K562 (cell line): ENCODE results near the gene GATA1. TPM values are rescaled to one million over a fixed set of nuclear protein-coding genes. Genes with fewer than 3 reads are reported as not detected.

ENCODE experiments used
- BCL6 ChIP-seq: fragments of 250-450 bp; sonication (Bioruptor Pico); IDR thresholded peaks from 2 replicates; pipeline ENCODE4 v1.4.0; 2020
- BRF1 ChIP-seq: IDR thresholded peaks from 3 replicates; pipeline ENCODE4 v1.6.1; 2011; ENCODE audit warnings: borderline replicate concordance, mild to moderate bottlenecking; ENCODE audit not compliant: insufficient read length; ENCODE audit errors: extremely low read depth
- CBX5 ChIP-seq: IDR thresholded peaks from 2 replicates; pipeline ENCODE4 v1.6.1; 2014; ENCODE audit warnings: low read depth, borderline replicate concordance
- DMBX1 ChIP-seq: fragments of 250-450 bp; sonication (Bioruptor Pico); IDR thresholded peaks from 2 replicates; pipeline ENCODE4 v1.8.0; 2022; ENCODE audit warnings: inconsistent platforms, mild to moderate bottlenecking, moderate library complexity, borderline replicate concordance
- FOS ChIP-seq: IDR thresholded peaks from 3 replicates; pipeline ENCODE4 v1.6.1; 2011; ENCODE audit not compliant: insufficient read length; ENCODE audit errors: extremely low read depth
- FOSL1 ChIP-seq: fragments of 200-800 bp; sonication (Bioruptor generic); conservative IDR thresholded peaks from 2 replicates; pipeline ENCODE4 v1.6.1; 2016; ENCODE audit warnings: missing genetic modification characterization, missing compliant biosample characterization
- FOXJ2 ChIP-seq: fragments of 200-800 bp; sonication (Bioruptor generic); IDR thresholded peaks from 2 replicates; pipeline ENCODE4 v1.6.1; 2016; ENCODE audit warnings: missing genetic modification characterization, missing compliant biosample characterization
- FOXK2 ChIP-seq, 2 experiments: fragments of 450-650 bp; IDR thresholded peaks in 1 of 2; conservative IDR thresholded peaks in 1 of 2; 2 replicates each; pipeline ENCODE4 v1.6.1; 2016; ENCODE audit warnings: low read depth in 2 of 2, mild to moderate bottlenecking in 1 of 2
- GABPB1 ChIP-seq: sonication (generic); formaldehyde crosslinking; IDR thresholded peaks from 2 replicates; pipeline ENCODE4 v1.8.0; 2022; ENCODE audit warnings: mild to moderate bottlenecking, missing genetic modification reagents
- HDAC2 ChIP-seq: fragments of 450-650 bp; IDR thresholded peaks from 2 replicates; pipeline ENCODE4 v1.6.1; 2016; ENCODE audit warnings: mild to moderate bottlenecking
- JUNB ChIP-seq: fragments of 450-650 bp; formaldehyde crosslinking; conservative IDR thresholded peaks from 2 replicates; pipeline ENCODE4 v1.4.0; 2020; ENCODE audit warnings: mild to moderate bottlenecking
- LARP7 ChIP-seq: fragments of 450-650 bp; IDR thresholded peaks from 2 replicates; pipeline ENCODE4 v1.6.1; 2016
- MAFG ChIP-seq: fragments of 450-650 bp; conservative IDR thresholded peaks from 2 replicates; pipeline ENCODE4 v1.6.1; 2016; ENCODE audit warnings: missing genetic modification characterization, missing compliant biosample characterization
- MTA1 ChIP-seq: fragments of 450-650 bp; IDR thresholded peaks from 2 replicates; pipeline ENCODE4 v1.6.1; 2017; ENCODE audit warnings: borderline replicate concordance
- NBN ChIP-seq: fragments of 450-650 bp; IDR thresholded peaks from 2 replicates; pipeline ENCODE4 v1.6.1; 2016; ENCODE audit warnings: low read depth, mild to moderate bottlenecking
- PTRF ChIP-seq: fragments of 450-650 bp; IDR thresholded peaks from 2 replicates; pipeline ENCODE4 v1.6.1; 2016; ENCODE audit warnings: mild to moderate bottlenecking, missing genetic modification characterization, missing compliant biosample characterization
- SRSF7 ChIP-seq: fragments of 200-400 bp; formaldehyde crosslinking; optimal IDR thresholded peaks from 2 replicates; pipeline ENCODE3; 2017; ENCODE audit warnings: mild to moderate bottlenecking, low read depth, low read length
- TCF7 ChIP-seq: sonication (generic); IDR thresholded peaks from 2 replicates; pipeline ENCODE4 v1.6.1; 2016; ENCODE audit warnings: antibody characterized with exemption, borderline replicate concordance
- TEAD1 ChIP-seq, 2 experiments: fragments of 450-650 bp in 1 of 2; sonication (generic) in 1 of 2; formaldehyde crosslinking; IDR thresholded peaks; 2 replicates each; pipeline versions ENCODE4 v1.4.0 to v1.8.0; 2020 to 2022; ENCODE audit warnings: mild to moderate bottlenecking in 2 of 2, missing genetic modification reagents in 1 of 2
- TGIF2 ChIP-seq: sonication (generic); formaldehyde crosslinking; IDR thresholded peaks from 2 replicates; pipeline ENCODE4 v1.8.1; 2022; ENCODE audit warnings: mild to moderate bottlenecking, missing genetic modification reagents, moderate library complexity
- XRCC3 ChIP-seq: fragments of 450-650 bp; IDR thresholded peaks from 2 replicates; pipeline ENCODE4 v1.6.1; 2017; ENCODE audit warnings: mild to moderate bottlenecking, moderate library complexity
- ZNF12 ChIP-seq: sonication (generic); formaldehyde crosslinking; IDR thresholded peaks from 2 replicates; pipeline ENCODE4 v1.4.0; 2020; ENCODE audit warnings: mild to moderate bottlenecking, missing genetic modification reagents
- ZNF507 ChIP-seq: conservative IDR thresholded peaks from 2 replicates; pipeline ENCODE4 v1.6.1; 2017; ENCODE audit warnings: missing genetic modification characterization, missing compliant biosample characterization
- ZNF766 ChIP-seq: fragments of 200-800 bp; sonication (Bioruptor generic); conservative IDR thresholded peaks from 2 replicates; pipeline ENCODE4 v1.6.1; 2016; ENCODE audit warnings: missing genetic modification characterization, missing compliant biosample characterization
- ZNF778 ChIP-seq: fragments of 450-650 bp; formaldehyde crosslinking; IDR thresholded peaks from 2 replicates; pipeline ENCODE4 v1.4.0; 2020; ENCODE audit warnings: mild to moderate bottlenecking, moderate library complexity
- polyA plus RNA-seq, 8 experiments: library from polyadenylated mRNA; depleted of rRNA in 4 of 8; stranded (reverse) in 5 of 8; unstranded in 3 of 8; fragments of >200 nt; fragmentation: Nextera tagmentation in 2 of 8; fragmentation: Illumina TruSeq in 1 of 8; extraction: Ambion mirVana in 2 of 8; extraction: Trizol in 1 of 8; gene quantifications; 2 replicates each; pipeline versions ENCODE4 v1.2.1 to v1.2.3, GENCODE V29; 2011 to 2014; ENCODE audit warnings: inconsistent platforms in 1 of 8, missing spikeins in 1 of 8
- total RNA-seq, 7 experiments: library from RNA; depleted of rRNA in 6 of 7; stranded (reverse); fragments of >200 nt in 6 of 7; fragmentation: Illumina TruSeq in 2 of 7; extraction: Trizol in 2 of 7; gene quantifications; 2 replicates each; pipeline versions ENCODE4 v1.2.1 to v1.2.3, GENCODE V29; 2011 to 2021; ENCODE audit warnings: low replicate concordance in 1 of 7
- TF ChIP-seq, protein P1 (sequence below): fragments of 250-450 bp; sonication (Bioruptor Pico); IDR thresholded peaks from 2 replicates; pipeline ENCODE4 v1.4.0; 2020; ENCODE audit warnings: borderline replicate concordance
- TF ChIP-seq, protein P2 (sequence below): fragments of 450-650 bp; IDR thresholded peaks from 2 replicates; pipeline ENCODE4 v1.6.1; 2018; ENCODE audit warnings: mild to moderate bottlenecking, low read depth; ENCODE audit not compliant: partially characterized antibody
- TF ChIP-seq, protein P3 (sequence below): fragments of 450-650 bp; IDR thresholded peaks from 2 replicates; pipeline ENCODE4 v1.6.1; 2016; ENCODE audit warnings: mild to moderate bottlenecking

The GATA1 gene
- total and polyA plus RNA-seq, 9 of the 15 experiments (the other 6 are each of a cell fraction or from before 2014, with no cell fraction given) = 11.9 to 291 (median 116) TPM

DNA sequence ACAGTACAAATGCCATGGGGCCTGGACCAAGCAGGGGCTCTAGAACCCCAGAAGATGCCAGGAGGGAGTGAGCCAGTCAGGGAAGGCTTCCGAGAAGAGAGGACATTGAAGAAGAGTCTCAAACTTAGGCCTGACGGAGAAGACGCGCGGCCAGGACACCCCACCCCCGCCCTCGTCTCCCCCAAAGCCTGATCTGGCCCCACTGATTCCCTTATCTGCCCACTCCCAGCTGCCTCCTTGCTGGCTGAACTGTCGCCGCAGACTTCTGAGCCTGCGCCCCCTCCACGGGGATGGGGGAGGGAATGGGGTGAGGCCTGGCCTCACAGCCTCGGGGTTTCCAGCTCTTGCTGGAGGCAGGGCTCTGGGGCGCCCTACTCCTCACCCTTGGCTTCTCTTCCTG lies 3.6 kb upstream of the GATA1 start (continued):
- TF ChIP-seq NBN (peak; percentile 66), BRF1 (no peak), BCL6 (CRISPR knock-in tag) (no peak), DMBX1 (CRISPR knock-in tag) (no peak; the same call in none of the 2 replicates), ZNF12 (CRISPR knock-in tag) (no peak), TCF7 (peak; percentile 84; the same call in 1 of the 2 replicates), ZNF507 (tag) (no peak), MTA1 (no peak), GABPB1 (CRISPR knock-in tag) (peak; percentile 63), SRSF7 (no peak), FOS (no peak), FOXK2 (conservative IDR thresholded peaks at IDR 0.05 in 1 of 2, IDR thresholded peaks at IDR 0.05 in 1 of 2; ENCODE audit: low read depth in 2 of 2) (no peak), JUNB (CRISPR knock-in tag) (no peak), CBX5 (peak; percentile 64; the same call in 1 of the 2 replicates), TGIF2 (CRISPR knock-in tag) (no peak), ZNF778 (CRISPR knock-in tag) (no peak), HDAC2 (peak; percentile 92), FOSL1 (peak; percentile 40), TEAD1 (CRISPR knock-in tag; IDR thresholded peaks at IDR 0.05) (0 out of 4 replicates have a peak, but pooled peaks of 1 of the 2 experiments have one; percentile 30), FOXJ2 (no peak), PTRF (no peak), ZNF766 (peak; percentile 83), XRCC3 (no peak), MAFG (no peak), LARP7 (no peak)
- TF ChIP-seq, protein P1, sequence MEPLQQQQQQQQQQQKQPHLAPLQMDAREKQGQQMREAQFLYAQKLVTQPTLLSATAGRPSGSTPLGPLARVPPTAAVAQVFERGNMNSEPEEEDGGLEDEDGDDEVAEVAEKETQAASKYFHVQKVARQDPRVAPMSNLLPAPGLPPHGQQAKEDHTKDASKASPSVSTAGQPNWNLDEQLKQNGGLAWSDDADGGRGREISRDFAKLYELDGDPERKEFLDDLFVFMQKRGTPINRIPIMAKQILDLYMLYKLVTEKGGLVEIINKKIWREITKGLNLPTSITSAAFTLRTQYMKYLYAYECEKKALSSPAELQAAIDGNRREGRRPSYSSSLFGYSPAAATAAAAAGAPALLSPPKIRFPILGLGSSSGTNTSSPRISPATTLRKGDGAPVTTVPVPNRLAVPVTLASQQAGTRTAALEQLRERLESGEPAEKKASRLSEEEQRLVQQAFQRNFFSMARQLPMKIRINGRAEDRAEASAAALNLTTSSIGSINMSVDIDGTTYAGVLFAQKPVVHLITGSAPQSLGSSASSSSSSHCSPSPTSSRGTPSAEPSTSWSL (CRISPR knock-in tag) = no peak
- TF ChIP-seq, protein P2, sequence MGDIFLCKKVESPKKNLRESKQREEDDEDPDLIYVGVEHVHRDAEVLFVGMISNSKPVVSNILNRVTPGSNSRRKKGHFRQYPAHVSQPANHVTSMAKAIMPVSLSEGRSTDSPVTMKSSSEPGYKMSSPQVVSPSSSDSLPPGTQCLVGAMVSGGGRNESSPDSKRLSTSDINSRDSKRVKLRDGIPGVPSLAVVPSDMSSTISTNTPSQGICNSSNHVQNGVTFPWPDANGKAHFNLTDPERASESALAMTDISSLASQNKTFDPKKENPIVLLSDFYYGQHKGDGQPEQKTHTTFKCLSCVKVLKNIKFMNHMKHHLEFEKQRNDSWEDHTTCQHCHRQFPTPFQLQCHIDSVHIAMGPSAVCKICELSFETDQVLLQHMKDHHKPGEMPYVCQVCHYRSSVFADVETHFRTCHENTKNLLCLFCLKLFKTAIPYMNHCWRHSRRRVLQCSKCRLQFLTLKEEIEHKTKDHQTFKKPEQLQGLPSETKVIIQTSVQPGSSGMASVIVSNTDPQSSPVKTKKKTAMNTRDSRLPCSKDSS = no peak
- TF ChIP-seq, protein P3, sequence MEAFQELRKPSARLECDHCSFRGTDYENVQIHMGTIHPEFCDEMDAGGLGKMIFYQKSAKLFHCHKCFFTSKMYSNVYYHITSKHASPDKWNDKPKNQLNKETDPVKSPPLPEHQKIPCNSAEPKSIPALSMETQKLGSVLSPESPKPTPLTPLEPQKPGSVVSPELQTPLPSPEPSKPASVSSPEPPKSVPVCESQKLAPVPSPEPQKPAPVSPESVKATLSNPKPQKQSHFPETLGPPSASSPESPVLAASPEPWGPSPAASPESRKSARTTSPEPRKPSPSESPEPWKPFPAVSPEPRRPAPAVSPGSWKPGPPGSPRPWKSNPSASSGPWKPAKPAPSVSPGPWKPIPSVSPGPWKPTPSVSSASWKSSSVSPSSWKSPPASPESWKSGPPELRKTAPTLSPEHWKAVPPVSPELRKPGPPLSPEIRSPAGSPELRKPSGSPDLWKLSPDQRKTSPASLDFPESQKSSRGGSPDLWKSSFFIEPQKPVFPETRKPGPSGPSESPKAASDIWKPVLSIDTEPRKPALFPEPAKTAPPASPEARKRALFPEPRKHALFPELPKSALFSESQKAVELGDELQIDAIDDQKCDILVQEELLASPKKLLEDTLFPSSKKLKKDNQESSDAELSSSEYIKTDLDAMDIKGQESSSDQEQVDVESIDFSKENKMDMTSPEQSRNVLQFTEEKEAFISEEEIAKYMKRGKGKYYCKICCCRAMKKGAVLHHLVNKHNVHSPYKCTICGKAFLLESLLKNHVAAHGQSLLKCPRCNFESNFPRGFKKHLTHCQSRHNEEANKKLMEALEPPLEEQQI = no peak
